SK-N-SH treated with all-trans-retinoic acid at 6 μM for 48 hours (cell line): ENCODE data around the gene GATA6.

Experiments
- ATAC-seq: fragments of 200-7000 bp; cut with Tn5 transposase; 3 replicates; pipeline ENCODE4 v1.9.1; 2020; ENCODE audit warnings: mild to moderate bottlenecking, moderate library complexity
- ARNTL ChIP-seq: fragments of 450-650 bp; formaldehyde crosslinking; IDR thresholded peaks from 2 replicates; pipeline ENCODE4 v1.5.0; 2020; ENCODE audit warnings: low read depth, mild to moderate bottlenecking, moderate library complexity, borderline replicate concordance
- BACH2 ChIP-seq: fragments of 250-450 bp; sonication (Bioruptor Pico); IDR thresholded peaks from 2 replicates; pipeline ENCODE4 v1.9.0; 2021; ENCODE audit warnings: mild to moderate bottlenecking, borderline replicate concordance
- CSDC2 ChIP-seq: fragments of 250-450 bp; sonication (Bioruptor Pico); IDR thresholded peaks from 2 replicates; pipeline ENCODE4 v1.5.0; 2020; ENCODE audit warnings: mild to moderate bottlenecking, moderate library complexity
- GLIS3 ChIP-seq: fragments of 250-450 bp; sonication (Bioruptor Pico); IDR thresholded peaks from 2 replicates; pipeline ENCODE4 v1.5.0; 2020; ENCODE audit warnings: mild to moderate bottlenecking, moderate library complexity
- ISL1 ChIP-seq: fragments of 250-450 bp; sonication (Bioruptor Pico); IDR thresholded peaks from 2 replicates; pipeline ENCODE4 v2.1.2; 2022; ENCODE audit warnings: mild to moderate bottlenecking, moderate library complexity
- OSR1 ChIP-seq: fragments of 250-450 bp; sonication (Bioruptor Pico); IDR thresholded peaks from 2 replicates; pipeline ENCODE4 v1.8.0; 2022; ENCODE audit warnings: moderate library complexity, mild to moderate bottlenecking, inconsistent platforms
- POU6F1 ChIP-seq: fragments of 250-450 bp; sonication (Bioruptor Pico); IDR thresholded peaks from 2 replicates; pipeline ENCODE4 v1.8.0; 2021; ENCODE audit warnings: low read depth, mild to moderate bottlenecking, moderate library complexity, borderline replicate concordance
- PPARA ChIP-seq: fragments of 250-450 bp; sonication (Bioruptor Pico); IDR thresholded peaks from 2 replicates; pipeline ENCODE4 v1.5.0; 2020; ENCODE audit warnings: mild to moderate bottlenecking, borderline replicate concordance
- RARB ChIP-seq: fragments of 250-450 bp; sonication (Bioruptor Pico); IDR thresholded peaks from 2 replicates; pipeline ENCODE4 v1.8.0; 2021; ENCODE audit warnings: mild to moderate bottlenecking, moderate library complexity
- SNAI2 ChIP-seq: fragments of 250-450 bp; sonication (Bioruptor Pico); IDR thresholded peaks from 2 replicates; pipeline ENCODE4 v1.5.0; 2020; ENCODE audit warnings: mild to moderate bottlenecking, moderate library complexity
- TOX ChIP-seq: fragments of 250-450 bp; sonication (Bioruptor Pico); IDR thresholded peaks from 2 replicates; pipeline ENCODE4 v1.8.0; 2021; ENCODE audit warnings: mild to moderate bottlenecking, moderate library complexity, borderline replicate concordance
- ZFP3 ChIP-seq: fragments of 250-450 bp; sonication (Bioruptor Pico); IDR thresholded peaks from 2 replicates; pipeline ENCODE4 v1.5.0; 2020; ENCODE audit warnings: mild to moderate bottlenecking, moderate library complexity
- ZFP30 ChIP-seq: fragments of 450-650 bp; formaldehyde crosslinking; IDR thresholded peaks from 2 replicates; pipeline ENCODE4 v1.5.0; 2022; ENCODE audit warnings: mild to moderate bottlenecking, moderate library complexity
- ZNF565 ChIP-seq: fragments of 450-650 bp; formaldehyde crosslinking; conservative IDR thresholded peaks from 2 replicates; pipeline ENCODE4 v1.5.0; 2020; ENCODE audit warnings: low read depth, mild to moderate bottlenecking, moderate library complexity
- ZNF70 ChIP-seq: fragments of 450-650 bp; formaldehyde crosslinking; IDR thresholded peaks from 2 replicates; pipeline ENCODE4 v1.5.0; 2020; ENCODE audit warnings: mild to moderate bottlenecking, moderate library complexity
- ZNF8 ChIP-seq: fragments of 450-650 bp; formaldehyde crosslinking; IDR thresholded peaks from 2 replicates; pipeline ENCODE4 v1.5.0; 2020; ENCODE audit warnings: mild to moderate bottlenecking, moderate library complexity
- TF ChIP-seq, protein P1 (sequence below): fragments of 250-450 bp; sonication (Bioruptor Pico); IDR thresholded peaks from 2 replicates; pipeline ENCODE4 v1.5.0; 2020; ENCODE audit warnings: mild to moderate bottlenecking, moderate library complexity
- TF ChIP-seq, protein P2 (sequence below): fragments of 250-450 bp; sonication (Bioruptor Pico); IDR thresholded peaks from 2 replicates; pipeline ENCODE4 v1.8.0; 2020; ENCODE audit warnings: mild to moderate bottlenecking, moderate library complexity, borderline replicate concordance
- TF ChIP-seq, protein P3 (sequence below): fragments of 250-450 bp; sonication (Bioruptor Pico); IDR thresholded peaks from 2 replicates; pipeline ENCODE4 v1.5.1; 2021; ENCODE audit warnings: mild to moderate bottlenecking, moderate library complexity
- TF ChIP-seq, protein P4 (sequence below): fragments of 250-450 bp; sonication (Bioruptor Pico); IDR thresholded peaks from 2 replicates; pipeline ENCODE4 v1.5.1; 2020; ENCODE audit warnings: low read depth, mild to moderate bottlenecking, moderate library complexity

GATA6 gene

DNA sequence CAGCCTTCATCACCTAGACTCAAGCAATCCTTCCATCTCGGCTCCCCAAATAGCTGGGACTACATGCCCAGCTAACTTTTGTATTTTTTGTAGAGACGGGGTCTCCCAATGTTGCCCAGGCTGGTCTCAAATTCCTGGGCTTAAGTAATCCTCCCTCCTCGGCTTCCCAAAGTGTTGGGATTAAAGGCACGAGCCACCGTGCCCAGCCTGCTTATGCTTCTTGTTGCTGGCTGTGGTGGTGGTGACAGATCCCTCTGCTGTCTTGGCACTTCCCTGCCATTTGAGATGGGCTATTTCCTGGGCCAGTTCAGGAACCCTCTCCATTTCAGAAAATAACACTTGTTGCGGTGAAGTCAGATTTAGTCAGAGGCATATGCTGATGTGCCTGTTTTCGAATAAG is 28.8 kb downstream of the GATA6 start:
- TF ChIP-seq OSR1 (no peak), ZFP30 (CRISPR knock-in tag) (no peak)
- no peak for ATAC-seq

- TF ChIP-seq GLIS3 (CRISPR knock-in tag) (no peak), POU6F1 (CRISPR knock-in tag) (no peak), OSR1 (no peak), BACH2 (no peak), ZNF70 (CRISPR knock-in tag) (no peak), ZFP30 (CRISPR knock-in tag) (no peak), ZNF8 (CRISPR knock-in tag) (no peak), SNAI2 (CRISPR knock-in tag) (no peak), CSDC2 (CRISPR knock-in tag) (no peak), PPARA (CRISPR knock-in tag) (no peak), ARNTL (CRISPR knock-in tag) (no peak), RARB (CRISPR knock-in tag) (no peak), ZNF565 (CRISPR knock-in tag) (no peak), ISL1 (CRISPR knock-in tag) (no peak)
- TF ChIP-seq, protein P1, sequence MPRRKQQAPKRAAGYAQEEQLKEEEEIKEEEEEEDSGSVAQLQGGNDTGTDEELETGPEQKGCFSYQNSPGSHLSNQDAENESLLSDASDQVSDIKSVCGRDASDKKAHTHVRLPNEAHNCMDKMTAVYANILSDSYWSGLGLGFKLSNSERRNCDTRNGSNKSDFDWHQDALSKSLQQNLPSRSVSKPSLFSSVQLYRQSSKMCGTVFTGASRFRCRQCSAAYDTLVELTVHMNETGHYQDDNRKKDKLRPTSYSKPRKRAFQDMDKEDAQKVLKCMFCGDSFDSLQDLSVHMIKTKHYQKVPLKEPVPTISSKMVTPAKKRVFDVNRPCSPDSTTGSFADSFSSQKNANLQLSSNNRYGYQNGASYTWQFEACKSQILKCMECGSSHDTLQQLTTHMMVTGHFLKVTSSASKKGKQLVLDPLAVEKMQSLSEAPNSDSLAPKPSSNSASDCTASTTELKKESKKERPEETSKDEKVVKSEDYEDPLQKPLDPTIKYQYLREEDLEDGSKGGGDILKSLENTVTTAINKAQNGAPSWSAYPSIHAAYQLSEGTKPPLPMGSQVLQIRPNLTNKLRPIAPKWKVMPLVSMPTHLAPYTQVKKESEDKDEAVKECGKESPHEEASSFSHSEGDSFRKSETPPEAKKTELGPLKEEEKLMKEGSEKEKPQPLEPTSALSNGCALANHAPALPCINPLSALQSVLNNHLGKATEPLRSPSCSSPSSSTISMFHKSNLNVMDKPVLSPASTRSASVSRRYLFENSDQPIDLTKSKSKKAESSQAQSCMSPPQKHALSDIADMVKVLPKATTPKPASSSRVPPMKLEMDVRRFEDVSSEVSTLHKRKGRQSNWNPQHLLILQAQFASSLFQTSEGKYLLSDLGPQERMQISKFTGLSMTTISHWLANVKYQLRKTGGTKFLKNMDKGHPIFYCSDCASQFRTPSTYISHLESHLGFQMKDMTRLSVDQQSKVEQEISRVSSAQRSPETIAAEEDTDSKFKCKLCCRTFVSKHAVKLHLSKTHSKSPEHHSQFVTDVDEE (CRISPR knock-in tag) = no peak
- TF ChIP-seq, protein P2, sequence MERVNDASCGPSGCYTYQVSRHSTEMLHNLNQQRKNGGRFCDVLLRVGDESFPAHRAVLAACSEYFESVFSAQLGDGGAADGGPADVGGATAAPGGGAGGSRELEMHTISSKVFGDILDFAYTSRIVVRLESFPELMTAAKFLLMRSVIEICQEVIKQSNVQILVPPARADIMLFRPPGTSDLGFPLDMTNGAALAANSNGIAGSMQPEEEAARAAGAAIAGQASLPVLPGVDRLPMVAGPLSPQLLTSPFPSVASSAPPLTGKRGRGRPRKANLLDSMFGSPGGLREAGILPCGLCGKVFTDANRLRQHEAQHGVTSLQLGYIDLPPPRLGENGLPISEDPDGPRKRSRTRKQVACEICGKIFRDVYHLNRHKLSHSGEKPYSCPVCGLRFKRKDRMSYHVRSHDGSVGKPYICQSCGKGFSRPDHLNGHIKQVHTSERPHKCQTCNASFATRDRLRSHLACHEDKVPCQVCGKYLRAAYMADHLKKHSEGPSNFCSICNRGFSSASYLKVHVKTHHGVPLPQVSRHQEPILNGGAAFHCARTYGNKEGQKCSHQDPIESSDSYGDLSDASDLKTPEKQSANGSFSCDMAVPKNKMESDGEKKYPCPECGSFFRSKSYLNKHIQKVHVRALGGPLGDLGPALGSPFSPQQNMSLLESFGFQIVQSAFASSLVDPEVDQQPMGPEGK = no peak
- TF ChIP-seq, protein P3, sequence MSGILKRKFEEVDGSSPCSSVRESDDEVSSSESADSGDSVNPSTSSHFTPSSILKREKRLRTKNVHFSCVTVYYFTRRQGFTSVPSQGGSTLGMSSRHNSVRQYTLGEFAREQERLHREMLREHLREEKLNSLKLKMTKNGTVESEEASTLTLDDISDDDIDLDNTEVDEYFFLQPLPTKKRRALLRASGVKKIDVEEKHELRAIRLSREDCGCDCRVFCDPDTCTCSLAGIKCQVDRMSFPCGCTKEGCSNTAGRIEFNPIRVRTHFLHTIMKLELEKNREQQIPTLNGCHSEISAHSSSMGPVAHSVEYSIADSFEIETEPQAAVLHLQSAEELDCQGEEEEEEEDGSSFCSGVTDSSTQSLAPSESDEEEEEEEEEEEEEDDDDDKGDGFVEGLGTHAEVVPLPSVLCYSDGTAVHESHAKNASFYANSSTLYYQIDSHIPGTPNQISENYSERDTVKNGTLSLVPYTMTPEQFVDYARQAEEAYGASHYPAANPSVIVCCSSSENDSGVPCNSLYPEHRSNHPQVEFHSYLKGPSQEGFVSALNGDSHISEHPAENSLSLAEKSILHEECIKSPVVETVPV (CRISPR knock-in tag) = no peak
- TF ChIP-seq, protein P4, sequence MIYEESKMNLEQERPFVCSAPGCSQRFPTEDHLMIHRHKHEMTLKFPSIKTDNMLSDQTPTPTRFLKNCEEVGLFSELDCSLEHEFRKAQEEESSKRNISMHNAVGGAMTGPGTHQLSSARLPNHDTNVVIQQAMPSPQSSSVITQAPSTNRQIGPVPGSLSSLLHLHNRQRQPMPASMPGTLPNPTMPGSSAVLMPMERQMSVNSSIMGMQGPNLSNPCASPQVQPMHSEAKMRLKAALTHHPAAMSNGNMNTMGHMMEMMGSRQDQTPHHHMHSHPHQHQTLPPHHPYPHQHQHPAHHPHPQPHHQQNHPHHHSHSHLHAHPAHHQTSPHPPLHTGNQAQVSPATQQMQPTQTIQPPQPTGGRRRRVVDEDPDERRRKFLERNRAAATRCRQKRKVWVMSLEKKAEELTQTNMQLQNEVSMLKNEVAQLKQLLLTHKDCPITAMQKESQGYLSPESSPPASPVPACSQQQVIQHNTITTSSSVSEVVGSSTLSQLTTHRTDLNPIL (CRISPR knock-in tag) = no peak
Observed at GRCh38 chr18:22199005-22199404, 29.6 kb downstream of the GATA6 start.

GRCh38 chr18:22200611-22201225 is 31.3 kb downstream of the GATA6 start:
- no peak for ATAC-seq
- TF ChIP-seq PPARA (CRISPR knock-in tag) (no peak), SNAI2 (CRISPR knock-in tag) (no peak), TOX (CRISPR knock-in tag) (no peak), CSDC2 (CRISPR knock-in tag) (no peak), RARB (CRISPR knock-in tag) (no peak), OSR1 (no peak), ZFP3 (CRISPR knock-in tag) (no peak)
- TF ChIP-seq, protein P4 (CRISPR knock-in tag) = no peak
- TF ChIP-seq, protein P2 = no peak

More at GRCh38 chr18:22199005-22199404, 29.6 kb downstream of the GATA6 start:
- no peak for ATAC-seq
